Measurements from ENCODE around the gene ADAP1.

ADAP1 gene

GRCh38 chr7:957418-958220, 3.1 kb upstream of the ADAP1 start:
- in situ Hi-C loops (cut with HindIII; ENCODE audit: low pct_ligation_motif_present, low sequenced_read_pairs) = no loop called here
- H3K4me3 ChIP-seq (ENCODE audit: low read depth, low read length) = no peak overlapping the region
- H3K27ac ChIP-seq = no peak overlapping the region
- H3K36me3 ChIP-seq (replicated peaks) = no peaks in the 10 kb centered on the region
- TF ChIP-seq, protein P1, sequence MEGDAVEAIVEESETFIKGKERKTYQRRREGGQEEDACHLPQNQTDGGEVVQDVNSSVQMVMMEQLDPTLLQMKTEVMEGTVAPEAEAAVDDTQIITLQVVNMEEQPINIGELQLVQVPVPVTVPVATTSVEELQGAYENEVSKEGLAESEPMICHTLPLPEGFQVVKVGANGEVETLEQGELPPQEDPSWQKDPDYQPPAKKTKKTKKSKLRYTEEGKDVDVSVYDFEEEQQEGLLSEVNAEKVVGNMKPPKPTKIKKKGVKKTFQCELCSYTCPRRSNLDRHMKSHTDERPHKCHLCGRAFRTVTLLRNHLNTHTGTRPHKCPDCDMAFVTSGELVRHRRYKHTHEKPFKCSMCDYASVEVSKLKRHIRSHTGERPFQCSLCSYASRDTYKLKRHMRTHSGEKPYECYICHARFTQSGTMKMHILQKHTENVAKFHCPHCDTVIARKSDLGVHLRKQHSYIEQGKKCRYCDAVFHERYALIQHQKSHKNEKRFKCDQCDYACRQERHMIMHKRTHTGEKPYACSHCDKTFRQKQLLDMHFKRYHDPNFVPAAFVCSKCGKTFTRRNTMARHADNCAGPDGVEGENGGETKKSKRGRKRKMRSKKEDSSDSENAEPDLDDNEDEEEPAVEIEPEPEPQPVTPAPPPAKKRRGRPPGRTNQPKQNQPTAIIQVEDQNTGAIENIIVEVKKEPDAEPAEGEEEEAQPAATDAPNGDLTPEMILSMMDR (IDR thresholded peaks at IDR 0.05; ENCODE audit: low read depth, low read length, missing control alignments) = no peak
- DNase-seq = no peak
- peaks cover 2% of the 10 kb centered on the region for H3K27me3 ChIP-seq (replicated peaks)

DNA sequence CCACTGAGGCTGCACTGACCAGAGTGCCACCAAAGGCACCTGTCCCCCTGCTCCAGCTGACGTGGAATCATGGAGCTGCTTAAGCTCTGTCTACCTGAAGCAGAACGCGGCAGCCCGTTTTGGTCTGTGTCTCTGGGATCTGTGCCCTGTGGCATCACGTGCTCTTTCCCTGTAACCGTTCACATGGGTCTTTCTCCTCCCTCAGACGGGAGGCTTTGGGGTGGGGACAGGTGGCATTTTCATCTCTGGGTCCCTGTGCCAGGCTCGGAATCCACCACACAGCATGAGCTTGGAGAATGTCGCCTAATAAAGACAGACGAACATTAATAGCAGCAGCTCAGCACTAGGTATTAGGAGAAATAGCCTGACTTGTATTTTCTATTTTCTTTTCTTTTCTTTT, 1.6 kb upstream of the ADAP1 start:
- no peak overlapping the region for H3K27ac ChIP-seq
- TF ChIP-seq, protein P1 (IDR thresholded peaks at IDR 0.05; ENCODE audit: low read depth, low read length, missing control alignments) = no peak
- no peaks in the 10 kb centered on the region for H3K36me3 ChIP-seq (replicated peaks)
- no peak overlapping the region for H3K4me3 ChIP-seq (ENCODE audit: low read depth, low read length)
- in situ Hi-C loops (cut with HindIII; ENCODE audit: low pct_ligation_motif_present, low sequenced_read_pairs) = no loop called here
- peaks cover 2% of the 10 kb centered on the region for H3K27me3 ChIP-seq (replicated peaks)
- no peak for DNase-seq

- in situ Hi-C loops (cut with HindIII; ENCODE audit: low pct_ligation_motif_present, low sequenced_read_pairs) = no loop called here
- TF ChIP-seq, protein P1 (IDR thresholded peaks at IDR 0.05; ENCODE audit: low read depth, low read length, missing control alignments) = no peak
- Histone ChIP-seq H3K27me3 (replicated peaks) (peaks cover 2% of the 10 kb centered on the region), H3K4me3 (ENCODE audit: low read depth, low read length) (peak overlapping the region; percentile 9), H3K36me3 (replicated peaks) (no peaks in the 10 kb centered on the region), H3K27ac (no peak overlapping the region)
- DNase-seq = no peak
These were observed 743 bp downstream of the ADAP1 start for GRCh38 chr7:953547-954327.

DNA sequence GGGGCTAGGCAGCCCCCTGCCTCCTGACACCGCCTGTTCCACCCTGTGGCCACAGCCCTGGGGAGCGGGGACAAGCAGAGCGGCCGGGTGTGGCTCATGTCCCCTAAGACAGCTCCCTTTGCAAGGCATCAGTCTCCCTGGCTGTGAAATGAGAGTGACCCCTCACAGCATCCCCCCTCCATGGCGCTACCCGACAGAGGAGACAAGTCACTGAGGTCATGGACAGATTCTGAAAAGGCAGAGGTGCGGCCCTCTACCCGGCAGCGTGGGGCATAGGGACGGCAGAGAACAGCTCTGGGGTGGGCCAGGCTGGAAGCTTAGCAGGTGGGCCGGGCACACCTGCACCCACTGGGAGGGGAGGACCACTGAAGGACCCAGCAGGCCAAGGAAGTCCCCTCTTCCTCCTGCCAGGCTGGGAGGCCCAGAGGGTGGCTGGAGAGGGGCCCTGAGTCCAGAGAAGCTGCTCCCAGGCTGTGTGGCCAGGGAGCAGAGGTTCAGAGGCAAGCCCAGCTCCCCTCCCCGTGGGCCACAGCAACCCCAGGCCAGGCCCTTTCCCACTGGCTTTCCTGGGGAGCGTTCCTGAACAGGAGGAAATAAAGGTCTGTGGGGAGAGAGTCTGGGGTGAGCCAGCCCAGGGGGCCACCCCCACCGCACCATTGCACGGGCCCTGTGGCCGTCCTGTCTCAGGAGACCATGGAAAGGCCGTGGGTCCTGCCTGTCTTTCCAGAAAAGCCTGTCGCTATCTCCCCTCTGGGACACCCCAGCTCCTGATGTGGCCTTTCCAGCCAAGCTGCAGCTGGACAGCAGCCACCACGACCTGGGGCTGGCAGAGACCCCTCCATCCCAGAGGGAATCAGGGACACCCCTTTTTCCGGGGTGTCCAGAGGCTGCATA, 1.7 kb downstream of the ADAP1 start:
- DNase-seq = no peak
- TF ChIP-seq, protein P1 (IDR thresholded peaks at IDR 0.05; ENCODE audit: low read depth, low read length, missing control alignments) = no peak
- Histone ChIP-seq H3K4me3 (ENCODE audit: low read depth, low read length) (no peak overlapping the region), H3K27me3 (replicated peaks) (peaks cover 2% of the 10 kb centered on the region), H3K27ac (no peak overlapping the region), H3K36me3 (replicated peaks) (no peaks in the 10 kb centered on the region)
- in situ Hi-C loops (cut with HindIII; ENCODE audit: low pct_ligation_motif_present, low sequenced_read_pairs) = no loop called here

- no peaks in the 10 kb centered on the region for H3K36me3 ChIP-seq (replicated peaks)
- DNase-seq = no peak
- H3K27me3 ChIP-seq (replicated peaks) = peaks cover 2% of the 10 kb centered on the region
- in situ Hi-C loops (cut with HindIII; ENCODE audit: low pct_ligation_motif_present, low sequenced_read_pairs) = no loop called here
- H3K27ac ChIP-seq = no peak overlapping the region
- H3K4me3 ChIP-seq (ENCODE audit: low read depth, low read length) = no peak overlapping the region
- TF ChIP-seq, protein P1 (IDR thresholded peaks at IDR 0.05; ENCODE audit: low read depth, low read length, missing control alignments) = no peak
These were observed 2.5 kb downstream of the ADAP1 start for GRCh38 chr7:951881-952547.
